Panc1 (cell line): ENCODE data around the gene GORASP2.

Source experiments
- POLR2AphosphoS5 ChIP-seq: IDR thresholded peaks from 2 replicates; pipeline ENCODE4 v1.6.1; 2012; ENCODE audit warnings: mild to moderate bottlenecking, low read depth, low read length, moderate library complexity
- TF ChIP-seq, protein P1 (sequence below): fragments of 450-650 bp; IDR thresholded peaks from 2 replicates; pipeline ENCODE4 v1.5.1; 2017; ENCODE audit warnings: mild to moderate bottlenecking
- TF ChIP-seq, protein P2 (sequence below), 2 experiments: IDR thresholded peaks; 2 replicates each; pipeline ENCODE4 v1.6.1; 2011 to 2012; ENCODE audit warnings: low read depth in 2 of 2, control low read depth in 1 of 2, low read length in 1 of 2, mild to moderate bottlenecking in 1 of 2, moderate library complexity in 1 of 2; ENCODE audit not compliant: insufficient read depth in 1 of 2

DNA sequence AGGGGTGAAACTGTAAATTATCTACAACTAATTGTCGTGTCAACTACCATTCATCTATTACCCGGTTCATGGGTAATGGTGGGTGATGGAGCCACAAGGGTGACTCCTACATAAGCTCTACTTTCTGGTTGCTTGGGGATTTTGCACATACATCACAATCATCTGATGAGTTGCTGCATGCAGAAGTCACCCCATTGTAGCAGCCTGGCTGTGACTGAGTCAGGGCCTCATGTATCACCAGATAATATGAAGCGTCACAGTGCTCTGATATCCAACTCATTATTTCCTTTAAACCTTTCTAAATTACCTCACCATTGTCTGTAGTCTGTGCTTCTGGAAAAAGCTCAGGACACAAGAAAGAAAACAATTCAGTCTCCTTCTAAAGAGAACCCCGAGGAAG lies 32.4 kb upstream of the GORASP2 start:
- TF ChIP-seq, protein P1, sequence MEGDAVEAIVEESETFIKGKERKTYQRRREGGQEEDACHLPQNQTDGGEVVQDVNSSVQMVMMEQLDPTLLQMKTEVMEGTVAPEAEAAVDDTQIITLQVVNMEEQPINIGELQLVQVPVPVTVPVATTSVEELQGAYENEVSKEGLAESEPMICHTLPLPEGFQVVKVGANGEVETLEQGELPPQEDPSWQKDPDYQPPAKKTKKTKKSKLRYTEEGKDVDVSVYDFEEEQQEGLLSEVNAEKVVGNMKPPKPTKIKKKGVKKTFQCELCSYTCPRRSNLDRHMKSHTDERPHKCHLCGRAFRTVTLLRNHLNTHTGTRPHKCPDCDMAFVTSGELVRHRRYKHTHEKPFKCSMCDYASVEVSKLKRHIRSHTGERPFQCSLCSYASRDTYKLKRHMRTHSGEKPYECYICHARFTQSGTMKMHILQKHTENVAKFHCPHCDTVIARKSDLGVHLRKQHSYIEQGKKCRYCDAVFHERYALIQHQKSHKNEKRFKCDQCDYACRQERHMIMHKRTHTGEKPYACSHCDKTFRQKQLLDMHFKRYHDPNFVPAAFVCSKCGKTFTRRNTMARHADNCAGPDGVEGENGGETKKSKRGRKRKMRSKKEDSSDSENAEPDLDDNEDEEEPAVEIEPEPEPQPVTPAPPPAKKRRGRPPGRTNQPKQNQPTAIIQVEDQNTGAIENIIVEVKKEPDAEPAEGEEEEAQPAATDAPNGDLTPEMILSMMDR = no peak
- TF ChIP-seq, protein P2, sequence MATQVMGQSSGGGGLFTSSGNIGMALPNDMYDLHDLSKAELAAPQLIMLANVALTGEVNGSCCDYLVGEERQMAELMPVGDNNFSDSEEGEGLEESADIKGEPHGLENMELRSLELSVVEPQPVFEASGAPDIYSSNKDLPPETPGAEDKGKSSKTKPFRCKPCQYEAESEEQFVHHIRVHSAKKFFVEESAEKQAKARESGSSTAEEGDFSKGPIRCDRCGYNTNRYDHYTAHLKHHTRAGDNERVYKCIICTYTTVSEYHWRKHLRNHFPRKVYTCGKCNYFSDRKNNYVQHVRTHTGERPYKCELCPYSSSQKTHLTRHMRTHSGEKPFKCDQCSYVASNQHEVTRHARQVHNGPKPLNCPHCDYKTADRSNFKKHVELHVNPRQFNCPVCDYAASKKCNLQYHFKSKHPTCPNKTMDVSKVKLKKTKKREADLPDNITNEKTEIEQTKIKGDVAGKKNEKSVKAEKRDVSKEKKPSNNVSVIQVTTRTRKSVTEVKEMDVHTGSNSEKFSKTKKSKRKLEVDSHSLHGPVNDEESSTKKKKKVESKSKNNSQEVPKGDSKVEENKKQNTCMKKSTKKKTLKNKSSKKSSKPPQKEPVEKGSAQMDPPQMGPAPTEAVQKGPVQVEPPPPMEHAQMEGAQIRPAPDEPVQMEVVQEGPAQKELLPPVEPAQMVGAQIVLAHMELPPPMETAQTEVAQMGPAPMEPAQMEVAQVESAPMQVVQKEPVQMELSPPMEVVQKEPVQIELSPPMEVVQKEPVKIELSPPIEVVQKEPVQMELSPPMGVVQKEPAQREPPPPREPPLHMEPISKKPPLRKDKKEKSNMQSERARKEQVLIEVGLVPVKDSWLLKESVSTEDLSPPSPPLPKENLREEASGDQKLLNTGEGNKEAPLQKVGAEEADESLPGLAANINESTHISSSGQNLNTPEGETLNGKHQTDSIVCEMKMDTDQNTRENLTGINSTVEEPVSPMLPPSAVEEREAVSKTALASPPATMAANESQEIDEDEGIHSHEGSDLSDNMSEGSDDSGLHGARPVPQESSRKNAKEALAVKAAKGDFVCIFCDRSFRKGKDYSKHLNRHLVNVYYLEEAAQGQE (IDR thresholded peaks at IDR 0.05; ENCODE audit: insufficient read depth in 1 of 2, low read depth in 2 of 2, low read length in 1 of 2) = no peak
- TF ChIP-seq POLR2AphosphoS5 = no peak
